Progenitor cell of endocrine pancreas (in vitro differentiated cells): ENCODE measurements around the gene DOCK4. TPM values are rescaled to one million over a fixed set of nuclear protein-coding genes. Genes with fewer than 3 reads are reported as not detected.

ENCODE experiments used
- DNase-seq: peaks from one replicate; pipeline ENCODE4 v3.0.0; 2021; ENCODE audit warnings: low spot score; ENCODE audit not compliant: unreplicated experiment
- H3K27ac Mint-ChIP-seq: 2 replicates; pipeline ENCODE4 v1.8.0; 2021; ENCODE audit warnings: mild to moderate bottlenecking, moderate library complexity, mixed read lengths
- H3K27me3 Mint-ChIP-seq: 2 replicates; pipeline ENCODE4 v1.8.0; 2021; ENCODE audit warnings: mixed read lengths
- H3K36me3 Mint-ChIP-seq: 2 replicates; pipeline ENCODE4 v1.8.0; 2022; ENCODE audit warnings: mixed read lengths; ENCODE audit not compliant: insufficient read depth
- H3K4me1 Mint-ChIP-seq: 2 replicates; pipeline ENCODE4 v1.8.0; 2021; ENCODE audit warnings: low read depth, mixed read lengths
- H3K4me3 Mint-ChIP-seq: 2 replicates; pipeline ENCODE4 v1.8.0; 2021; ENCODE audit warnings: low read depth, mild to moderate bottlenecking, moderate library complexity, mixed read lengths
- H3K9me3 Mint-ChIP-seq: 2 replicates; pipeline ENCODE4 v1.8.0; 2021; ENCODE audit warnings: low read depth, mixed read lengths
- total RNA-seq: library from RNA; stranded (reverse); gene quantifications from 2 replicates; pipeline ENCODE4 v1.2.1, GENCODE V29; 2021
- TF ChIP-seq, protein P1 (sequence below): fragments of 200-600 bp; sonication (generic); IDR thresholded peaks from one replicate; pipeline ENCODE4 v1.5.0; 2021; ENCODE audit warnings: antibody characterized with exemption, mild to moderate bottlenecking; ENCODE audit not compliant: unreplicated experiment

The DOCK4 gene
- total RNA-seq, 1 donor from 2014 or later, result 28.8 TPM

DNA sequence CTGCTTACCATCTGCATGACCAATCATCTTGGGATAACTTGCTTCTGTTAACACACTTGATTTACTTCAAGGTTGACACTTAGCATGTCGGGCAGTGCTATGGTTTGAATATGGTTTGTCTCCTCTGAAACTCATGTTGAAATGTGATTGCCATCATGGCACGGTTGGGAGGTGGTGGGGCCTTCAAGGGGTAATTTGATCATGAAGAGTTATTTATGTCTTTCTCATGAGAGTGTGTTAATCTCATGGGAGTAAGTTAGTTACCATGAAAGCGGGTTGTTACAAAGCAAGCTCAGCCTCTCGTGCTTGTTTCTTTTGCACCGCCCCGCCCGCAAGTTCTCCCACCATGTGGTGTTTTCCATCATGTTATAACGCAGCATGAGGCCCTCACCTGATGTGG, 163.6 kb downstream of the DOCK4 start:
- DNase-seq, result no peak
- Mint-ChIP-seq H3K27ac (no peak overlapping the region), H3K27me3 (no peaks in the 10 kb centered on the region), H3K4me1 (peaks cover 4% of the 10 kb centered on the region), H3K4me3 (no peak overlapping the region), H3K36me3 (peaks cover 8% of the 10 kb centered on the region), H3K9me3 (peaks cover 12% of the 10 kb centered on the region)
- TF ChIP-seq, protein P1, sequence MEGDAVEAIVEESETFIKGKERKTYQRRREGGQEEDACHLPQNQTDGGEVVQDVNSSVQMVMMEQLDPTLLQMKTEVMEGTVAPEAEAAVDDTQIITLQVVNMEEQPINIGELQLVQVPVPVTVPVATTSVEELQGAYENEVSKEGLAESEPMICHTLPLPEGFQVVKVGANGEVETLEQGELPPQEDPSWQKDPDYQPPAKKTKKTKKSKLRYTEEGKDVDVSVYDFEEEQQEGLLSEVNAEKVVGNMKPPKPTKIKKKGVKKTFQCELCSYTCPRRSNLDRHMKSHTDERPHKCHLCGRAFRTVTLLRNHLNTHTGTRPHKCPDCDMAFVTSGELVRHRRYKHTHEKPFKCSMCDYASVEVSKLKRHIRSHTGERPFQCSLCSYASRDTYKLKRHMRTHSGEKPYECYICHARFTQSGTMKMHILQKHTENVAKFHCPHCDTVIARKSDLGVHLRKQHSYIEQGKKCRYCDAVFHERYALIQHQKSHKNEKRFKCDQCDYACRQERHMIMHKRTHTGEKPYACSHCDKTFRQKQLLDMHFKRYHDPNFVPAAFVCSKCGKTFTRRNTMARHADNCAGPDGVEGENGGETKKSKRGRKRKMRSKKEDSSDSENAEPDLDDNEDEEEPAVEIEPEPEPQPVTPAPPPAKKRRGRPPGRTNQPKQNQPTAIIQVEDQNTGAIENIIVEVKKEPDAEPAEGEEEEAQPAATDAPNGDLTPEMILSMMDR, result no peak

DNA sequence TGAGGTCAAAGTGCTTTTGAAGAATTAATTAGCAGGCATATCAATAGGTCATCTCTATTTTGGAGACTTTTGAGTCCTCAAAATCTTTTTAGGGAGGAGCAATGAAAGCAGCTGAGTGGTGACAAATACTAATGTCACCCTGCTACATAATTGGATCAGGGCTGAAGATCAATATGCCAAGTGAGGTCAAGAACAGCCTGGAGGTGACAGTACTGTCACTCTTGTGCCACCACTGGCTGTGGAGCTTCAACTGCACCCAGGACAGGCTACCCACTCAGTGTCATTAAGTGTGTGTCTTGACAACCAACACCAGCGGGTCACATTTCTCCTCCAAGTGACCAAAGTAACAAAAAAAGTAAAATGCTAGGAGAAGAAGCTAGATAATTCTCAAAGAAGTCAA, 167.8 kb downstream of the DOCK4 start:
- Mint-ChIP-seq H3K27ac (no peak overlapping the region), H3K27me3 (no peaks in the 10 kb centered on the region), H3K4me1 (no peaks in the 10 kb centered on the region), H3K36me3 (peaks cover 2% of the 10 kb centered on the region), H3K9me3 (peaks cover 3% of the 10 kb centered on the region), H3K4me3 (no peak overlapping the region)
- TF ChIP-seq, protein P1, result no peak
- DNase-seq, result no peak

DNA sequence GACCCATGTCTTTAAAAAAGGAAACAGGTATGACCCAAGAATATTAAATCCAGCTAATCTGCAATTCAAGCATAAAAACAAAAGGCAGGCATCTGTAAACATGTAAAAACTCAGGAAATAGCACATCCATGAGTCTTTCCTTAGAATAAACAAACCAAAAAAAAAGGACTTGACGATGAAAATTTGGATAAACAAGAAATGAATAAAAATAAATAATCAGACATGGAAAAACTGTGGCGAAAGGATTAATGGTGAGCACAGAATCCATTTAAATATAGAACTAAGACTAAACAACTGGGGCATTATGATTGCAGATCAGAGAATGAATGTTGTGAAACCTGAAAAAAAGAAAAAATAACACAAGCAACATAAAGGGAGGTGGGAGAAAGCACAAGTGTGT, 170.1 kb downstream of the DOCK4 start:
- Mint-ChIP-seq H3K27me3 (no peaks in the 10 kb centered on the region), H3K4me3 (no peak overlapping the region), H3K9me3 (no peaks in the 10 kb centered on the region), H3K36me3 (no peaks in the 10 kb centered on the region), H3K27ac (no peak overlapping the region), H3K4me1 (no peaks in the 10 kb centered on the region)
- no peak for DNase-seq
- TF ChIP-seq, protein P1, result no peak

DNA sequence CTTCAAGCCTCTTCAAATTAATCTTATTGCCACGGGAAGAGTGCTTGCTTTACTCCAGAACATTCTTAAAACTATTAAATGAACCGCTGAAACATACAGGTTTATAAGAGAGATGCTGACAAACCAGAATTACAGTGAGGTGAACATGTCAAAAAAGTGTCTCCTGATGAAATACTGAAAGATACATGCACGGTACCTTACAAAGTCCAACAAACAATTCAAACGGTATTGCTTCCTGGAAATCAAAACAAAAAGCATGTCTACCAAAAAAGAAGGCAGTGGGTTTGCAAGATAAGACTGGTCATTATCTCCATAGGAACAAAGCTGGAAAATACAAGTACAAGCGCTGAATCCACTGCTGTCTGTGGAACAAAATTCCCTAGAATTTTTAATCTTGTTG, 174.5 kb downstream of the DOCK4 start:
- Mint-ChIP-seq H3K4me3 (no peak overlapping the region), H3K9me3 (no peaks in the 10 kb centered on the region), H3K27ac (peak overlapping the region; percentile 34), H3K27me3 (no peaks in the 10 kb centered on the region), H3K36me3 (no peaks in the 10 kb centered on the region), H3K4me1 (peaks cover 3% of the 10 kb centered on the region)
- no peak for DNase-seq
- TF ChIP-seq, protein P1, result no peak

DNA sequence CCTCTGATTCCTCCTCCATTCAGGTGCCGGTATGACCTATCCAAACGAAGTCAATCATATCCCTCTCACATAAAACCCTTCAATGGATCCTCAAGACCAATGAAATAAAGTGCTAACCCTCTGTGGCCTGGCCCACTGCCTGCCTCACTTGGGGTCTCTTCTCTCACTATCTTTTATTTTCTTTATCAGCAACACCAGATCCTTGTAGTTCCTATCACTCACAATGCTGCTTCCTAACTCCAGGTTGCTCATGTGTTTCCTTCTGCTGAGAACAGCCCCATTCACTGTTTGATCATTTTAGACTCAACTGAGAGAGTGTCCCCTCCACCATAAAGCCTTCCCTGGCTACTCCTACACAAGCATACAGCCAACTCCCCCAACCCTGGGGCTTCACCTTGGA, 180.6 kb downstream of the DOCK4 start:
- no peaks in the 10 kb centered on the region for H3K36me3 Mint-ChIP-seq
- no peak overlapping the region for H3K27ac Mint-ChIP-seq
- no peak overlapping the region for H3K4me3 Mint-ChIP-seq
- H3K27me3 Mint-ChIP-seq, result no peaks in the 10 kb centered on the region
- peaks cover 6% of the 10 kb centered on the region for H3K4me1 Mint-ChIP-seq
- TF ChIP-seq, protein P1, result no peak
- no peaks in the 10 kb centered on the region for H3K9me3 Mint-ChIP-seq
- no peak for DNase-seq

DNA sequence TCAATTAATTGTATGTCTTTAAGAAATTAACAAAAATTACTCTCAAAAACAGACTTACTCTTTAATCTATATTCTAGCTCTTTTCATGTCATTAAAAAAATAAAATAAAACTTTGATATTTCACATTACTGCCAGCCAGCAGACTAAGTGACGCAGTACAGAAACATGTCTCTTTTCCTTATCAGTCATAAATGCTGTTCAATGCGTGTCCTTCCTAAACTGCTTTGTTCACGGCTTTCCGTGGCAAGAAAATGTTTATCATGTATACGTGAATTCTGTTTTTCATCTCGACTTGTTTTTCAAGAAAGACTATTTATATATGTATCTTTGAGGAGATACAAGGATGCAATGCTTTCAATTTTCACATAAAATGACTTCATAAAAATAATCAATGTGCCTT, 182.4 kb downstream of the DOCK4 start:
- Mint-ChIP-seq H3K4me1 (peaks cover 12% of the 10 kb centered on the region), H3K27me3 (no peaks in the 10 kb centered on the region), H3K4me3 (no peak overlapping the region), H3K27ac (no peak overlapping the region), H3K36me3 (no peaks in the 10 kb centered on the region), H3K9me3 (no peaks in the 10 kb centered on the region)
- DNase-seq, result no peak
- TF ChIP-seq, protein P1, result no peak
